Stimulated activated CD4-positive, alpha-beta T cell treated with anti-CD3 and anti-CD28 coated beads, Interleukin-1b, Interleukin-23, amount 100 ng/mL, for 4 hours (primary cell): ENCODE results near the gene MYO5B.
"Not testable (repeated sequence)": the region's sequence is repeated elsewhere in the genome, so short reads cannot be mapped to it uniquely, and the experiment has no call there.

Source experiments
- DNase-seq, 2 donors: peaks; one replicate each; pipeline ENCODE4 v3.0.0-alpha.2; 2020; ENCODE audit warnings: low read depth in 2 of 2

MYO5B gene

DNA sequence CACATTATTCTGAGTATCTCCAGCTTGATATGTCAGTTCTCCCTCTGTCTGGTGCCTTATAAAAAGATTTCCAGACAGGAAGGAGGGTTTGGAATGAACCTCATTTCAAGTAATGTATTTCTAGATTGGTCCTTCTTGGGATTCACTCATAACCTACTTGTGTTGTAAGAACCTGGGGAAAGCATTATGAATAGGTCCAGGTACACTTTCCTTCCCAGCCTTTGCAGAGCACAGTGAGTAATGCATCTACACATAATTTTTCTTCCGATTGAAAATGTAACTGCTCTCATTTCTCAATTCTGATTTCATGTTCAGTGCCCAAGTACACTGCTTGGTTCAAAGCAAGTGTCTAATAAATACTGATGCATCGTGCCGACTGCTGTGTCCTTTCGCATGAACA is 356.6 kb downstream of the MYO5B start:
- DNase-seq: no peak

- no peak for DNase-seq
Measured at GRCh38 chr18:49837889-49838288, 357.1 kb downstream of the MYO5B start.

- not testable (repeated sequence) for DNase-seq
Measured at GRCh38 chr18:49837316-49837835, 357.6 kb downstream of the MYO5B start.

GRCh38 chr18:49835405-49835804 is 359.5 kb downstream of the MYO5B start:
- no peak for DNase-seq

- DNase-seq: no peak
Measured at GRCh38 chr18:49834258-49834657, 360.7 kb downstream of the MYO5B start.

GRCh38 chr18:49833814-49834213 is 361.1 kb downstream of the MYO5B start:
- no peak for DNase-seq

DNA sequence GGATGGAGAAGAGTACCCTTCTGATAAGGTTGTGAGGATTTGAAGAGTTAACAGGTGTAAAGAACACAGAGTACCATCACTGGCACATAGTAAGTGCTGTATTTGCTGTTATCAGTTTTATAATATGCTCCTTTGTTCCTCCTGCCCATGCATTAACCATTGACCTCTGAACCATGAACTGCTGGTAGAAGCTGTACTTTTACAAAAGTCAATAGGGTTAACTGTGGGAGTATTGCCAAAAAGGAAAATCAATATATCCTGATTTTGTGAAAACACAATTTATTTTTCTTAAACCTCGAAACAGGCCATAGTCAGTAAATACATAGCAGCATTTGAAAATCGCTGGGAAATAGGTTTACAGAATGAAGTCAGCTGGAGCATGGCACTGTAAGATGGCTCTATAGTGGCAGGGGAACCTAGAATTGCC is 362.7 kb downstream of the MYO5B start:
- DNase-seq: no peak

DNA sequence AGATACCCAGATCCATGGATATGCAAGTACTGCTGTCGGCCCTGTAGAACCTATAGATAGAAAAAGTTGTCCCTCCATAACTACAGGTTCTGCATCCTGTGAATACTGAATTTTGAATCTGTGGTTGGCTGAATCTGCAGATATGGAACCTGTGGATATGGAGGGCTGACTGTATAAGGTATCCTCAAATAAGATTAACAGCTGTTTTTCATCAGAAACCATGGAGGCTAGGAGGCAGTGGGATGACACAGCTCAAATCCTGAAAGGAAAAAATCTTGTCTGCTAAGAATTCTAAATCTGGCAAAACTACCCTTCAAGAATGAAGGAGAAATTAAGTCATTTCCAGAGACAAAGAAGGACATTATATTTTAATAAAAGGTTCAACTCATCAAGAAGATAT is 367.0 kb downstream of the MYO5B start:
- no peak for DNase-seq

DNA sequence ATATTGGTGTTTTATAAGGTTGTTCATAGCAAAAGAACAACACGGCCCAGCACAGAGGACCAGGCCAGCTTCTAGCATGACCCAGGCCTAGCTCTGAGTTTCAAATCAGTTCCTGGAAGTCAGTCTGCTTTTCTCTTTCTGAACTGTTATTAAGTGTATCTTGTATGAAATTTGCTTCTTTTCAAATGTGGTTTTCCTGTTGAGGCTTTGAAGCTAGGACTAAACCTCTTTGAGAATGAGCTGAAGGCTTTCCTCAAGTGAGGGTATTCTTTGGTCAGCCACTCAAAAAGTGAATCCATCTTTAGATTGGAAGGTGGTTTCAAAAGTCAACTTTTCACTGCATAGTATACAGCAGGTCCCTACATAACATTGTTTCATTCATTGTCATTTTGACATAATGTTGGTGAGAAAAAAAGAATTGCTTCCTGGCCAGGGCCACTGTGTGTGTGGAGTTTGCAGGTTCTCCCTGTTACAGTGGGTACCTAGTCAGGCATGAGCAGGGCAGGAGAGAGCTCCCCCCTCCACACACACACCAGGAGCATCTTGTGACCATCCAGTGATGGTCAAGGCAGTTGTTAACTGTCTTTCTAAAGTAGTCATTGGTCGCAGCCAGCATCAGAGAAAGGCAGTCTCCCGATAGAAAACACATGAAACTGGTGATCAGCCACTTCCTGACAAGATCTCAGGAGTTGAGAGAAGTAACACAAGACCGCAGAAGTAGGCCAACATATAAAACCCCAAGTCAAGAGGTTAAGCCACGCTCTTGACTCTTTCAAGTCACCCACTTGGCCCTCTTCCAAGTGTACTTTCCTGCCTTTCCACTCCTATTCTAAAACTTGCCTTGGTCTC is 374.9 kb downstream of the MYO5B start:
- DNase-seq: peak in 1 of 2 donors; percentile 37

- DNase-seq: no peak
Measured at GRCh38 chr18:49819071-49819662, 375.8 kb downstream of the MYO5B start.

- DNase-seq: no peak
Measured at GRCh38 chr18:49817947-49818346, 377.0 kb downstream of the MYO5B start.

DNA sequence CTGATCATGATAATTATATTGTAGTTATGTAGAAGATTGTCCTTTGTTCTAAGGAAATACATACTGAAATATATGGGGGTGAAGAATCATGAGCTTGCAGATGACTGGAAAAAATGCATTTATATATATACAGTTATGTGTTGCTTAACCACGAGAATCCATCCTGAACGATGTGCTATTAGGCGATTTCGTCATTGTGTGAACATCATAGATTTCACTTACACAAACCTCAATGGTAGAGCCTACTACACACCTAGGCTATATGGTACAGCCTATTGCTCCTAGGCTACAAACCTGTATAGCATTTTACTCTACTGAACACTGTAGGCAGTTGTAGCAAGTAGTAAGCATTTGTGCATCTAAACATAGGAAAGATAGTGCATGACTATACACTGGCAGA is 379.0 kb downstream of the MYO5B start:
- DNase-seq: no peak

DNA sequence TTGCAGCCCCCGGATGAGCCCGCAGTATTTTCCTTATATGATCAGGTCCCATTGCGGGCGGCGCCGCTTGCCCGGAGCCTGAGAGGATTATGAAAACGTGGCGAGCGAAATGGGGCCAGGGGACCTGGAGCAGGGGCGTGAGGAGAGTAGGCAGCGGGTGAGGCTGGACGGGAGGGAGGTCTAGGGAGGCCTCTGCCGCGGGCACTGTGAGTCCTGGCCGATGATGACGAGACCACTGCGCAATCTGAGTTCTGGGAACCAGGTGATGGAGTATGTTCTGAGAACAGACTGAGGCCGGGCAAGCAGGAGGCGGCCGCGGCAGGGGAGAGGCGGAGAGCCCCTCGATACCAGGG is 380.8 kb downstream of the MYO5B start:
- DNase-seq: peak in 1 of 2 donors; percentile 42

DNA sequence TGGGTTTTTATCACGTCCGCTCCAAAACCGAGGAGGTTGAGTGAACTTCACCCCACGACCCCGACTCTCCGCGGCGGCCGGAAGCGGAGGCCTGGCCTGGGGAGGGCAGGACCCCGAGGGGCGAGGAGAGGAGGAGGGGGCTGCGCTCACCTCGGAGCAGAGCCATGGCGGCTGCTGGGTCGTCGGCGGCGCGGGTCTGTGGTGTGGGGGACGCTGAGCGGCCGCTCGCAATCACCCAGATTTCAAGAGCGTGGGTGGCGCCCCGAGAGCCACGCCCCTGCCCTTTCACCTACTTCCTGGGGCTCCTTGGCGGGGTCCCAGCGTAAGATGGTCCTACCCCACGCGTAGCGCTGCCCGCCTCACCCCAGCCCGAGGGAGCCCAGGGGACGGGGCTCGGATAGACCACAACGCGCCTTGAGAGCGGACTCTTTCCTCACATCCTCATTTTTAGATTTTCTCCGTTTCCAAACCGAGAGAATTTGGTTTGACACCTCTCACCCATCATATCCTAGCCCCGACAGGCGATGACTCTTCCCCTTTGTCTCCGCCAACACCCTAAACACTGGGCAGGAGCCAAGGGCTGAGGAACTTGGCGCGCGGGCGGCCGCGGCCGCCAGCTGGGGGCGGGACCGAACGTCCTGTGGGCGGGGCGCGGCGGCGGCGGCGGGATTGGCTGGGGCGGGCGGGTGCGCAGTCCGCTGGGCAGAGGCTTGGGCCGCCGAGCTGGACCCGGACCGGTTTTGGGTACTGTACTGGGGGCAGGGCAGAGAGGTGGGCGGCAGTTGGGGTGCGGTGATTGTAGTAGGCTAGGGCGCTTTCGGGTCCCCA is 381.4 kb downstream of the MYO5B start, which contains the start of gene ACAA2:
Gene ACAA2, minus strand, starts transcription at position 215 of the 828 bp plus-strand sequence. Its CDS starts 49 bp downstream, at position 166.
- DNase-seq: peak; percentile 73 to 75

GRCh38 chr18:49813069-49813318 is 382.0 kb downstream of the MYO5B start:
- peak in 1 of 2 donors; percentile 7 for DNase-seq

DNA sequence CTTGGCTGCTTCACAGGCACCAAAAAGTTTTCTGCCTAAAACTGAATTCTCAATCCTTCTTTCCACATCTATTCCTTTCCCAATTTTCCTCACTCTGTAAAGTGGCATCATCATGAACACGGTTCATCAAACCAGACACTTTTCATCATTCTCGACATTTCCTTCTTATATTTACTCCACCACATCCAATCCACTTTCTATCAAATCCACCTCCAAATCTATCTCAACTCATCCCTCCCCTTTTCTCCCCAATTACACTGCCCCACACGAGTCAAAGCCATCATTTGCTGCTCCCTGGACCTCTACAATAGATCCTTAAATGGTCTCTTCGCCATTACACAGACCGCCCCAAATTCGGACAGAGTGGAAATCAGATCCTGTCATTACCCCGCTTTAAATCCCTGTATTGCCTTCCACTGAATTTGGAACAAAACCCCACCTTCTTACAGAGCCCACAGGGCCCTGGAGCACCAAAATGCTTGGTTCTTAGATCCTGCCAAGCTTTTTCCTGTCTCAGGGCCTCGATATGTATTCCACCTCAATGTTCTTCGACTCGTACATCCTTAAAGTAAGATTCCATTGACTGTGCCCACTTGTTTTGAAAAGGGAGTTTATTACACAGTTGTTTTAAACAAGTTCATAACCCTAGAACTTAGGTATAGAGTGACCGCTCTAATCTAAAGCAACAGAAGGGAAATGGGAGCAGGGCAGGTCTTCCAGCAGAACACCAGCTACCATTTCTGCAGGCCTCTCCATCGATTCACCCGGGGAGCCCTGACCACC is 382.5 kb downstream of the MYO5B start:
- DNase-seq: no peak

GRCh38 chr18:49811151-49811938 is 383.6 kb downstream of the MYO5B start:
- no peak for DNase-seq

- DNase-seq: not testable (repeated sequence)
Measured at GRCh38 chr18:49808553-49809191, 386.3 kb downstream of the MYO5B start.

DNA sequence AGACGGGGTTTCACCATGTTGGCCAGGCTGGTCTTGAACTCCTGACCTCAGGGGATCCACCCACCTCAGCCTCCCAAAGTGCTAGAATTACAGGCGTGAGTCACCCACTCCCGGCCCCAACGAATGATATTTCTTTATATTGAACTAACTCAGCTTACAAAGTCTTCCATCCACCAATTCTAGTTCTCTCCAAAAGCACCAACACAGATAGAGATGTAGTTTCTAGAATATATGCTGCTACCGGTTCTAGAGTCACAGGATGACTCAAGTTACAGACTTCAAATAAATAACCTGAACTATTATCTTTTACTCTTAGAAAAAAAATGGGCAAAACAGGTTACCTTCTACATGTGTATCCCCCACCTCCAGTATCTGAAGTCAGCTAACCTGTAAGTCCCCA is 390.9 kb downstream of the MYO5B start:
- no peak for DNase-seq

- DNase-seq: no peak
Measured at GRCh38 chr18:49802623-49803022, 392.3 kb downstream of the MYO5B start.
